ELF-1 (cell line): ENCODE data around the gene HCLS1.
"Not testable (repeated sequence)": the region's sequence is repeated elsewhere in the genome, so short reads cannot be mapped to it uniquely, and the experiment has no call there.

ENCODE experiments used
- DNase-seq: peaks from one replicate; pipeline ENCODE4 v3.0.0-alpha.2; 2016; ENCODE audit warnings: low read depth, low spot score

Gene HCLS1, protein sequence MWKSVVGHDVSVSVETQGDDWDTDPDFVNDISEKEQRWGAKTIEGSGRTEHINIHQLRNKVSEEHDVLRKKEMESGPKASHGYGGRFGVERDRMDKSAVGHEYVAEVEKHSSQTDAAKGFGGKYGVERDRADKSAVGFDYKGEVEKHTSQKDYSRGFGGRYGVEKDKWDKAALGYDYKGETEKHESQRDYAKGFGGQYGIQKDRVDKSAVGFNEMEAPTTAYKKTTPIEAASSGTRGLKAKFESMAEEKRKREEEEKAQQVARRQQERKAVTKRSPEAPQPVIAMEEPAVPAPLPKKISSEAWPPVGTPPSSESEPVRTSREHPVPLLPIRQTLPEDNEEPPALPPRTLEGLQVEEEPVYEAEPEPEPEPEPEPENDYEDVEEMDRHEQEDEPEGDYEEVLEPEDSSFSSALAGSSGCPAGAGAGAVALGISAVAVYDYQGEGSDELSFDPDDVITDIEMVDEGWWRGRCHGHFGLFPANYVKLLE

DNA sequence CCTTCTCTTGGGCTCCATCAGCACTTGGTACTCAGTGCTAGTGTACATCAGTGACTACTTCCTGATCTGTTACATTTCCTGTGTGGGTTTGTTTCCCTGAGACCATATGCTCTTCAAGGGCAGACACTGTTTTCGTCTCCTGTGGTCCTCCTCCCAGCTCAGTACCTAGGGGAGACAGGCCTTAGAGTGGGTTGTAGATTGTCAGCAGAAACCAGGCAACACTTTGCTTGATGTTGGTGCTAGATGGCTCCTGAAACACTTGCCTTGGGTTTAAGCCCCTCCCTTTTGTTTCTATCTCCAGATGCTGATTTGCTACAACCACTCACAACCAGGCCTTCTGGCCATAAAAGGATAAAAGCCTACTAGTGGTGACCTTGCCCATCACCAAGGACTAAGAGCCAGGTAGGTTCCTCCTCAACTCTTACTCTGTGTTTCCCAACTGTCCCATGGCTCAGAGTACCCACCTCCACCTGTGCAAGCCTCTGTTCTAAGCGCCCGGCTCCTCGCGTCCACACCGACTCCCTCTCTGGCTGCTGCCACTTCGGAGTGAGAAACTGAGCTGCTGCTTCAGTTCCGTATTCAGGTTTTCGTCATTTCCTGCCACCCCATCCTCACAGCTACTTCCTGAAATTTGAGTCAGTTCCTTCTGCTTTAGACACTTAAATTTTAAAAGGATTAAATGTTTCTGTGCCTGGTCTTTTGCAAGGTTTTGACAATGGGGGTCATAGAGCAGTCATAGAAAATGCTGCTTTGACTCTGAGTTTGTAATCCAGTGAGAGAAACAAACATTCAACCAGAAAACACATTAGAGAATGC is at the start of gene HCLS1:
TSS of gene HCLS1 (minus strand) at position 548 of the 816 bp plus-strand sequence. CDS start 2,556 bp downstream, outside the sequence.
- DNase-seq, result no peak

DNA sequence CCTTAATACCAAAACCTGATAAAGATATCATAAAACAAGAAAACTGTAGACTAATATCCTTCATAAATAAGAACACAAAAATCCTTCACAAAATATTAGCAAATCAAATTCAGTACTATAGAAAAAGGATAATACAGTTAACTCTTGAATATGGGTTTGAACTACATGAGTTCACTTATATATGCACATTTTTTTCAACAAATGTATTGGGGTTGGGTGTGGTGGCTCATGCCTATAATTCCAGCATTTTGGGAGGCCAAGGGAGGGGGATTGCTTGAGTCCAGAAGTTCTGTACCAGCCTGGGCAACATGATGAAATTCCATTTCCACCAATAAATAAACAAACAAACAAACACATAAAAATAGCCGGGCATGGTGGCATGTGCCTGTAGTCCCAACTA is 49.6 kb upstream of the HCLS1 start:
- no peak for DNase-seq

DNA sequence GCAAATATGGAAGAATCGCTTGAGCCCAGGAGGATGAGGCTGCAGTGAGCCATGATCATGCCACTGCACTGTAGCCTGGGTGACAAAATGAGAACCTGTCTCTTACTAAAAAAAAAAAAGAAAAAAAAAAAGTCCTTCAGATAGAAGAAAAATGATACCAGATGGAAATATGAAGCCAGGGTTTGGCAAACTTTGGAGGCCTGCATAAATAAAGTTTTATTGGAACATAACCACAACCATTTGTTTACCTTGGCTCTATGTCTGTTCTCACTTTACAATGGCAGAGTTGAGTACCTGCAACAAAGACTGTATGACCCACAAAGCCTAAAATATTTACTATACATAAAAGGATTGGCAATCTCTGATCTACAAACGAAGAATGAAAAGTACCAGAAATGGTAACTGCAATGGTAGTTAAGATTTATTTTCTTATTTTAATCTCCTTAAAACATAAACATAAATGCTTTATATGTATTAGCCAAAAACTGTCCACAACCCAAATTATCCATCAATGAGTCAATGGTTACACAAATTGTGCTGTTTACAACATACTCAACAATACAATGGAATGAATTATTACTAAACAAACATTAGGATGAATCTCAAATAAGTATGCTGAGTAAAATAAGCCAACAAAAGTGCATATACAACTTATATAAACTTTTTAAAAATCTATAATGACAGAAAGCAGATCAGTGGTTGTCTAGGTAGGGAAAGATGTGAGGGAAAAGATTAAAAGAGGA is 47.0 kb upstream of the HCLS1 start:
- no peak for DNase-seq

DNA sequence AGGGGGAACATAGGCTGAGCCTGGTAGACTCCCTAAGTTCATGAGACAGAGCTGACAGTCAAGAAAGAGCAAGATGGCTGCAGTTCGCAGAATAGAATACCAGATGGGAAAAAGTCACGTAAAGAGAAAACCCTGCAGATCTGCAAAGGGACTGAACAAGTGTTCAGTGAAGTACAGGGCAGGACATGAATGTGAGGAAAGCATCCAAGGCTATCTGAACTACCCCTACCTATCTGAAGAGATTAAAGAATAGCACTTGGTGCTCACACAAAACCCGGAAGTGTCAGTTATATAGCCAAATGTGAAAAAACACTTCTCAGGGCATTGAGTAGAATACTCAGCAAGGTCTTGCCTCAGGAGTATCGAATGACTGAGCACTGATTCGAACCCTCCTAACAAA is 44.8 kb upstream of the HCLS1 start:
- DNase-seq, result no peak

DNA sequence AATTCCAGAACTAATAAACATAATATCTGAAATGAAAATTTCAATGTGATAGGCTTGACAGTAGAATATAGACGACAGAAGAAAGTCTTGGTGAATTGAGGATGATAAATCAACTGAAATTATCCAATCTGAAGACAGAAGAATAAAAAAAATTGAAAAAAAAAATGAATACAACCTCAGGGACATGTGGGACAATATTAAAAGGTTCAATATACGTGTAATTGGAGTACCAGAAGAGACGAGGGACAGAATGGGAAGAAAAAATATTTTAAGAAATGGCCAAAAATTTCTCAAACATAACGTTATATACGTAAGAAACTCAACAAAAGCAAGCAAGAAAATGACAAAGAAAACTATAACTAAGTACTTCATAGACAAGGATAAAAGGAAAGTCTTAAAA is 43.3 kb upstream of the HCLS1 start:
- no peak for DNase-seq

DNA sequence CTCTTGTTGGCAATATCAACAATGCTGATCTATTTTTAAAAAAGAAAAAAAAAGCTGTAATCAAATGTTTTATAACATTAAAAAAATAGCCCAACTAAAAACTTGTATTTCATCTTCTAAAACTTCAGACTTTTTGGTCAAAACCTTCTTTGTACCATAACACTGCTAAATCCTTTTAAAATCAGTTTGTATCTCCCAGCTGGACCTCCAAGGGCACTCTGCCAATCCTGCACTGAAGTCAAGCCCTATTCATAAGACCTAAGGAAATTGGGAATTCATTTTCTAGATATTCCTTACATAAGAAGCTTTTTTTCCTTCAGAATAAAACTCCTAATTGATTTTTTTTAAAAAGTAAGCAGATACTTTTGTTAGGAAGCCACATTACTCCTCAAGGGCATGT is 38.2 kb upstream of the HCLS1 start:
- DNase-seq, result no peak

DNA sequence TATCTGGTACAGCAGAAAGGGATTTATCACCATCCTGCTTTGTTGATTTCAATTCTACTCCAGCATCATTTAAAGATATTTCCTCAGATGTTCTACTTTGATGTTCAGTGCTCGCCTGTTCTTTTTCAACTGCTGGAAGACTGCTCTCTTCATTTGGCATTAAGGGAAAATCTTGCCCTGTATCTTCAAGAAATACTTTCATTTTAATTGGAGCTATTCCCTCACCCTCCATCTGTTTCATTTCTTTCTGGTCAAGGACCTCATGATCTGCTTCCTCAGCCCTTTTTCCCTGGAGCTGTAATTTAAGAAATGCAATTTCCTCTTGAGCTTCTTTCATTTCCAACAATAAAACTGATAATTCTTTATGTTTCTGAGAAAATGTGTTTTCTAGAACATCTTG is 37.8 kb upstream of the HCLS1 start:
- DNase-seq, result no peak

DNA sequence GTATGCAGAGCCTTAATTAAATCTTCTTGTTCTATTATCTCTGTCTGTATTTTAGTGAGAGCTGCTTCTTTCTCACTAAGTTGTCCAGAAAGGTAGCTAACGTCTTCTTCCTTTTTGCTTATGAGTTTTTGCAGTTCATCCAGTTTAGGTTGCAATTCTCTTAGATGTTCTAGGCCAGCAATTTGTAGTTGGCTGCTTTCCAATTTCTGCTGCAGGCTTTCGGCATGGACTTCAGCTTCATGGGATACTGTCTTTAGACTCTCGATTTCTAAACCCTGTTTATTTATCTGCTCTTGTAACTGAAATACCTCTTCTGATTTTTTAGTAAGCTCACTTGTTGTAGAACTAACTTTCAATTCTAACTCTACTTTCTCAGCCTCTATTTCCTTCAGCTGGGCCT is 35.5 kb upstream of the HCLS1 start:
- DNase-seq, result no peak

DNA sequence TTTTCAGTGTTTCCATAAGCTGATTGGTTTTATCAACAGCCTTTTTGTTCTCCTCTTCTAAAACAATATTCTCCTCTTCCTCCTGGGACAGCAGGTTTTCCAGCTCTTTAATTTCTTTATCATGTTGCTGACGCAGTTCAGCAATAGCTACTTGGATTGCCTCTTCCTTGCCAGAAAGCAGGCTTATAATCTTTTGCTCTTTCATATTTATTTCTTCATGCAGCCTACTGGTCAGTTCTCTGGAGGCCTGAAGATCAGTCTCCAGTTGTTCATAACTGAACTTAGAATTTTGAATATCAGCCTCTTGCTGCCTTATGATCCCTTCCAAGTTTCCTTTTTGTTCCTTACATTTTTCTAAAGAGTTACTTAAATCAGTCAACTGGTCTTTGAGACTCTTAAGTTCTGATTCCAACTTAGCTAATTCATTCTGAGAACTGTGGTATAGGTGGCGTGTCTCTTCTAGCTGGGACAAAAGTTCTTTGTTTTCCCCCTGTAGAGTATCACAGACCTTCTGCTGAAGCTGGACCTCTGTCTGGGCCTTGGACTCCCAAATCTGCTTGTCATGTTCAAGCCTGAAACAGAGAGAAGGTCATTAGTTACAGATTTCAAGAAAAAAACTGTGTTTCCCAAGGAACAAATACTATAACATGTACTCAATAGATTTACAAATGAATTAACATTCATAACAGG is 31.5 kb upstream of the HCLS1 start:
- no peak for DNase-seq

DNA sequence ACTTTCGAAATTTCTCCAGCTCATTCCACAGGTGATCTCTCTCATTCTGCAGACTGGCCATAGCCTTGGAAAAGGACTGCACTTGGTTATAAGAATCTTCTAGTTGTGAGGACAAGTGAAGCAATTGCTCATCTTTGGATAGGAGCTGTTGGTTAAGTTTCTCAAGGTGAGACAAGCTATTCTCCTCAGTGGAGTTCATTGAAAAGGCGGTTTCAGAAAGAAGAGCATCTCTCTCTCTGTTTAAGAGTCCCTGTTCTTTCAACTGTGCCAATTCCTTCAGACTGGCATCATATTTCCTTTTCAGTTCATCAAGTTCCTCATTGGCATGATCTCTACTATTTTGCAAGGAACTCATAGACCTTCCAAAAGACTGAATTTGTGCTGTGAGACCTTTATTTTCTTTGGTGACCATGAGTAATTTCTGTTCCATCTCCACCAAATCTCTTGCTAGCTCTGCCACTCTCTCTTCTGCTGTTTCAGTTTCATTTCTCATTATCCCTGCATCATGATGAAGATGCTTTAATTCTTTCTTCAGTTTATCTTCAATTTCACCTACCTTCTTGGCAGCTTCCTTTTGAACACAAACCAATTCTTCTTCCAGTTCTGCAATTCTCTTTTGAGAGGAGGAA is 30.2 kb upstream of the HCLS1 start:
- no peak for DNase-seq

DNA sequence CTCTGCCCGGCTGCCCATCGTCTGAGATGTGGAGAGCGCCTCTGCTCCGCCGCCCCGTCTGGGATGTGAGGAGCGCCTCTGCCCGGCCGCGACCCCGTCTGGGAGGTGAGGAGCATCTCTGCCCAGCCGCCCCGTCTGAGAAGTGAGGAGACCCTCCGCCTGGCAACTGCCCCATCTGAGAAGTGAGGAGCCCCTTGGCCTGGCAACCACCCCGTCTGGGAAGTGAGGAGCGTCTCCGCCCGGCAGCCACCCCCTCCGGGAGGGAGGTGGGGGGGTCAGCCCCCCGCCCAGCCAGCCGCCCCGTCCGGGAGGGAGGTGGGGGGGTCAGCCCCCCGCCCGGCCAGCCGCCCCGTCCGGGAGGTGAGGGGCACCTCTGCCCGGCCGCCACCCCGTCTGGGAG is 28.0 kb upstream of the HCLS1 start:
- not testable (repeated sequence) for DNase-seq

DNA sequence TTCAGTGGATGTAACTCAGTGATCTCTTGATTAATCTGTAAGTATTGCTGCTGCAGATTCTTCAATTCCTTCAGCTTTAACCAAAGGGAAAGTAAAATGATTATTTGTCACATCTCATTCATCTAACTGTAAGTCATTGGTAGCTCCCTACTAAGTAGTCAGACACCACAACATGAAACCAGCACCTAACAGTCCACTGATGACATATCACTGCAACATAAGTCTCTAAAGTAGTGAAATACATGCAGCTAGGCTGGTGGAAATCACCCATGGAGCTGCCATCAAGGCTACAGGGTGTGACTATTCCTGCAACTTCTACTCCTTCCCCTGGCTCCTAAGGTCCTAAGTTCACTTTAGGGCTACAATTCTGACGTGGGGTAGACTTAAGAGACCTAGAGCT is 21.1 kb upstream of the HCLS1 start:
- DNase-seq, result no peak

DNA sequence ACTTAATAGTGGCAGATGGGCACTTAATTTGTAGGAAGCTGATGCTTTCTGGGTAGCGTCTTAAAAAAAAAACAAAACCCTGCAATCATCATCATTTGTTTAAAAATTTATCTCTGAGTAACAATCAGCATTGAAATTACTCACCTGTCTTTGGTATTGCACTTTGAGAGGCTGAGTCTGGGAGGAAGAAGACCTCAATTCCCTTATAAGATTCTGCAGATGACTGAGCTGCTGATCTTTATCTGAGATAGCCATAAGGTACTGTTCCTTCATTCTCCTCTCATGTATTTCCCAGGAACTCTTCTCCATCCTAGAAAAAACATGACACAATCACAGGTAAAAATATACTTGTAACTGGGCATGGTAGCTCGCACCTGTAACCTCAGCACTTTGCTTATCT is 16.4 kb upstream of the HCLS1 start:
- DNase-seq, result no peak

DNA sequence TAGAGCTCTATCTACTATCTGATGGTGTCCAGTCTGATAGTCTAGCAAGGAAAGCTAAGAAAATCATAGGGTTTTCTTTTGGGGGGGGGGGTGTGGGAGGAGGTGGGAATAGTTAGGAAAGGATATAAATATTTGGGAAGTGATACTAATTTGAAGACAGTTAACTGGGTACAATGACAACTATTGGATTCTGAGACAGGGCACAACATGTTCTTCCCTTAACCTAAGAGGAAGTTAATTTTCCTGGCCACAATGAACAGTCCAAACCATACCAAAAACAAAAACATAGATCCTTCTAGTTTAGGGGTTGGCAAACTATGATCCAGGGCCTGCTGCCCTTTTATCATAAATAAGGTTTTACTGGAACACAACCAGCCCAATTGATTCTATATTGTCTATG is 10.0 kb upstream of the HCLS1 start:
- DNase-seq, result no peak

DNA sequence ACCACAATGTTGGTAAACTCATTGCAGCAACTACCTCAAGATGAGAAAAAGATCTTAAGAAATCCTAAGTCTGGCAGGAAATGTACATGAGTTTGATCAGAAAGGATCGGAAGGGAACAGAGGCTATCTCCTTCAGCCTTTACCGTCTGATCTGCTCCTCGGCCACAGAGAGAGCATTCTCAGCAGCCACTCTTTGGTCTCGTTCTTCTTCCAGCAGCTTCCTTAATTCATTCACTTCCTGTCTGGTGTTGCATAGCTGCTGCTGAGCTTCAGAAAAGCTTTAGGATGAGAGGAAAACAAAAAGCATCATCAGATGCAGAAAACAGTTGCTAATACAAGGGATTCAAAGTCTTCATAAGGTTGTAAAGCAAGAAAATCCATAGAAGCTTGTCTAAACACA is 6.6 kb upstream of the HCLS1 start:
- no peak for DNase-seq

DNA sequence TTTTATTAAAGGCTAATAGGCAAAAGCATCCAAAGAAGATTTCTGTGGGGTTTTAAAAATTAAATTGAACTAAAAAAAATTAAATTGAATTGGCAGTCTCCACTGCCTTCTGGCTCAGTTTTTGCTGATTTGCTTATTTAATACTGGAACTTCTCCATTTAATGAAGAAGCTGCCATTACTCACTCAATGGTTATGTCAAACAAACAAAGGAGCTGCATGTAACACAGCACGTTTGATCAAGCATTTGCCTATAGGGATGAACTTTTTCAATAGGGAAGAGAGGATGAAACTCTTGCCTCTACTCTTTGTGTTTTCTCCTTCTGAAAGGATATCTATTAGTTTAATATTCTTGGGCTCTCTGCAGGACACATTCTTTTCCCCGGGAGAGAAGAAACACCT is 4.8 kb upstream of the HCLS1 start:
- DNase-seq, result no peak

DNA sequence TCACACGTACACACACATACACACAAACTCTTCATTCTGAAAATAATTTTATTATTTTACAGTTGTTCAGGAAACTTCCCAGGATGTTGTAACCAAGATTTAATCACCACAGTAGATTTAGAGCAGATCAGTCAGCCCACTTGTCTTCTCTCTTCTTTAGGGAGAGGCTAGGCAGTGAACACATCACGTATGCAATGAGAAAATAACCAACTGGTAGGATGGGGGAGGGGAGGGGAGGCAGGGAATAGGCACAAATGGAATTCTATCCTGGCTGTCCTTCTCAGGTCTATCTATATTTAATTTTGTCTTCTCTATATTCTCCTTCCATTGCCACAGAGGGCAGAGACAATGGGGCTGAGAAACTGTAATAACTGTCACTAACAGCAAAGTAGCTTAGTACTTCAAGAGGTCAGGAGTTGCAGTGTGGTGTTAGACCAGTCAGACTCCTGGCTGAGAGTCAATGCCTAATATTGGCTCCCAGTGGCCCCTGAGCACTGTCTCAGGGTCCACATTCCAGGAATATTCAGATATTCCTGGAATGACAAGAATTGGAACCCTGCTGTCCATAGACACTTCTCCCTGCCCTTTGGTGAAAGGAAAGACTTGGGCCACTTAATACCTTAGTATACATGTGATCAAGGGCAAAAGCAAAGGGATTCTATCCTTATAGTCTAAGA is 2.6 kb upstream of the HCLS1 start:
- DNase-seq, result no peak

DNA sequence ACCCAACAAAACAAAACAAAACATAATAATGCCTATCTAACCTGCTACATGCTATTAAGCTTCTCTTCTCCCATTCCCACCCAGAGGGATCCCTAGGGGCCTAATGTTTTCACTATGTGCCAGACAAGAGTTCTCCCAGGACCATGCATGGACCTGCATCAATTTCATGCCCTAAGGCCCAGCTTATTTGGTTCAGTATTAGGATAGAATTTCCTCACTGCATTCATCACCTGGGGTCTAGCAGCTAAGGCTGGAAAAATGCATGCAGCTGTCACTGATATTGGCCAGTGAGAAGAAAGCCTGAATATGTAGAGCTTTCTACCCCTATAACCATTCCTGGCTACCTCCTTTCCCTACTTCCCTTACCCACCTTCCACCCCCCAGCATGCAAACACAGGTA is 2.0 kb upstream of the HCLS1 start:
- no peak for DNase-seq

DNA sequence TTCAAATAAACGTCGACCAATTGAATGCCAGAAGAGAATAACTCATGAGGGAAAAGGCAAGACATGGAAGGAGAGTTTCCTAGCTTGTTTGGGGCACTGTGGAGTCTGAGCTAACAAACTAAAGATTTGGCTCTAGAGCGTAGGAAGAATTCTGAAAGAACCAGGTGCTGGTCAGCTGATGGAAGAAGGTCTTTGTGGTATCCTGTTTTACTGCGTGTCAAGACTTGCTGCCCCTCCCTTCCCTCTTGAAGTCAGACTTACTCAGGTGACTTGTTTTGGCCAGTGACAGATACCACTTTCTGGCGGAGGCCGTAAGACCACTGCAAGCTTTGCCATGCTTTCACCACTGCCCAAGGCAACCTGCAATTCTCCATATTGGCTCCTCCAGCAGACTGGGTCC is 673 bp upstream of the HCLS1 start:
- DNase-seq, result no peak

DNA sequence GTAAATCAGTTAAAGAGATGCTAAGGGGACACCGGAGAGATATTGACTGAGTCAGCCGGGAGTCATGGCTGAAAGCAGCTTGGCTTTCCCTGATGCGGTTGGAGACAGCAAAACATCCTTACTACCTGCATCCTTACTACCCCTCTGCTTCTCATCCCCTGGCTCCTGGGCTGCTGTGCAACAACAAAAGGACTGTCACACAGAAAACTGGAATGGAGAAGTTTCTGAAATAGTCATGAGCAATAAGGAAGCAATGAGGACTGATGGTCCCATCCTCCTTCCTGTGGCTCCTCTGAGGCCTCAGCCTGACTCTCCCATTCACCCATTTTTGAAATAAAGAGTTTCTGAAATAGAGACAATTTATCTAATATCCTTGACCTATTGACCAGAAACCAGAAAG is 1.1 kb downstream of the HCLS1 start:
- no peak for DNase-seq
